ENCODE measurements around the gene GSX2. TPM values are rescaled to one million over a fixed set of nuclear protein-coding genes. Genes with fewer than 3 reads are reported as not detected.

GSX2 gene
- total RNA-seq (2022; extraction: Qiagen RNA extraction), result not detected in 5 replicates

GRCh38 chr4:54099748-54100574, at the start of gene GSX2:
GSX2 (plus strand) TSS chr4:54100163; CDS start chr4:54100345, 182 bp downstream.

DNA sequence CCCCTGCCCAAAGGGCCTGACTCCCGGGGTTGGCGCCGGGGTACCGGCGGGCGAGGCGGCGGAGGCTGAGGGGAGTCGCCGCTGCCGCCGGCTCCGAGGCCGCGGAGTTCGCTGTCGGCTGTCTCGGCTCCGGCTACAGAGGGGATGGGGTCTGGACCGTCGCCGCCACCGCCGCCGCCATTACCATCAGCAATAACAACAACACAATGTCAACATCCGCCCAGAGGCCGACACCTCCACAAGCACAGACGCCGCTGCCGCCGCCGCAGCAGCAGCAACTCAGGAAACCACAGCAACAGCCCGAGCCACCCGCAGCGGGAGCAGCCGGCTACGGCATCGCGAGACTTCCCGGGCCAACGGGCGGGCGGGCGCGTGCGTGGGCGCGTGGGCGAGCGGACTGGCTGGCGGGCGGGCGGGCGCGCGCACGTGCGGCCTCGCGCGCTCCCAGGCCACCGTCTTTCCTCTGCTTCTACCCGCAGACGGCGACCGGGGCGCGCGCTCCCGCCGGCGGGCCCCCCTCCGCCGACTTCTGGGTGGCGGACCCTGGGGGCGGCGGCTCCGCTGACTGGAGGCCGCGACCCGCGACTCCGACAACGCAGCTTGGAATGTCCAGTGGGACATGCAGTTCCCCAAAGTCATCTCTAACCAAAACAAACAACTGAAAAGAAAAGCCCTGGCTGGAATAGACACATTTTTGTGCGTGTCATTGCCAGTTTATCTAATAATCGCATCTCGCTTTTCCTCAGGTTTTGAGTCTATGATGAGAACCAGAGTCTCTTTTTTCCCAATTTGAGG, 35.4 kb upstream of the GSX2 start, which contains the start of gene CHIC2:
Gene CHIC2 (minus strand): TSS at position 289 of the 795 bp plus-strand sequence. CDS start 305 bp downstream, outside the sequence.

Other genes with a start within 250 kb of the GSX2 start
- gene CHIC2, start 35.6 kb upstream of the GSX2 start, total RNA-seq (2022; extraction: Qiagen RNA extraction), result 8.3 to 10.6 TPM (median 8.5 TPM) in 5 replicates
- 0.33 to 0.79 TPM (median 0.47 TPM) in 5 replicates for gene PDGFRA, start 129.1 kb downstream of the GSX2 start, total RNA-seq (2022; extraction: Qiagen RNA extraction)

All from A549 treated with Mapracorat at 1 μM for 4 hours (cell line).